Cardiac fibroblast (primary cell): Measurements from ENCODE around the gene SYPL1.
A peak's percentile ranks its signal among the peaks of the same experiment; 100 is the strongest.
"Not testable (repeated sequence)": the region's sequence is repeated elsewhere in the genome, so short reads cannot be mapped to it uniquely, and the experiment has no call there.

Source experiments
- DNase-seq, 2 donors: peaks; one replicate each; pipeline versions ENCODE4 v3.0.0 to v3.0.0-alpha.2; 2010; ENCODE audit warnings: low read depth in 2 of 2
- H3K4me3 ChIP-seq, 2 donors: replicated peaks in 1 of 2; 1 replicate in 1 of 2; 2 replicates in 1 of 2; pipeline ENCODE4 v1.5.1; 2011; ENCODE audit warnings: low read depth in 2 of 2, low read length in 2 of 2, mild to moderate bottlenecking in 2 of 2, moderate library complexity in 1 of 2
- TF ChIP-seq, protein P1 (sequence below): IDR thresholded peaks from one replicate; pipeline ENCODE4 v1.5.1; 2011; ENCODE audit warnings: low read depth, mild to moderate bottlenecking, low read length, inconsistent platforms

SYPL1 gene

DNA sequence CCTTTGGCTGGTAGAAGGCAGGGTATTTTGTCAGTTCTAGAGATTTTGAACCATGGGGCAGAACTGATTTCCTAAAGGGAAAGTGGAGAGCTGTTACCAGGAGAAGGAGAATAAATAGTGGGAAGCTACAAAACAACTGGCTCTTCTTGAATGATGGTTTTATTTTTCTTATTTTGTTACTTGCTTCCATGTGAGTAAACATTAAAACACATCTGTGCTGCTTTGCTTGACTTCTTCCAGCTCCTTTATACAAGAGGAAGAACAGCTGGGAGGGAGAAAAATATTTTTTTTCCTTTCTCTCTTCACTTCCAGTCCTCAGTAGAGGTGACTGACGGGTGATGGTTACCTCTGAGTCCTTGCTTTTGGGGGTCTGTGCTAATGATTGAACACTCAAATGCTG, 30.0 kb upstream of the SYPL1 start:
- H3K4me3 ChIP-seq: no peak overlapping the region
- TF ChIP-seq, protein P1, sequence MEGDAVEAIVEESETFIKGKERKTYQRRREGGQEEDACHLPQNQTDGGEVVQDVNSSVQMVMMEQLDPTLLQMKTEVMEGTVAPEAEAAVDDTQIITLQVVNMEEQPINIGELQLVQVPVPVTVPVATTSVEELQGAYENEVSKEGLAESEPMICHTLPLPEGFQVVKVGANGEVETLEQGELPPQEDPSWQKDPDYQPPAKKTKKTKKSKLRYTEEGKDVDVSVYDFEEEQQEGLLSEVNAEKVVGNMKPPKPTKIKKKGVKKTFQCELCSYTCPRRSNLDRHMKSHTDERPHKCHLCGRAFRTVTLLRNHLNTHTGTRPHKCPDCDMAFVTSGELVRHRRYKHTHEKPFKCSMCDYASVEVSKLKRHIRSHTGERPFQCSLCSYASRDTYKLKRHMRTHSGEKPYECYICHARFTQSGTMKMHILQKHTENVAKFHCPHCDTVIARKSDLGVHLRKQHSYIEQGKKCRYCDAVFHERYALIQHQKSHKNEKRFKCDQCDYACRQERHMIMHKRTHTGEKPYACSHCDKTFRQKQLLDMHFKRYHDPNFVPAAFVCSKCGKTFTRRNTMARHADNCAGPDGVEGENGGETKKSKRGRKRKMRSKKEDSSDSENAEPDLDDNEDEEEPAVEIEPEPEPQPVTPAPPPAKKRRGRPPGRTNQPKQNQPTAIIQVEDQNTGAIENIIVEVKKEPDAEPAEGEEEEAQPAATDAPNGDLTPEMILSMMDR: no peak

DNA sequence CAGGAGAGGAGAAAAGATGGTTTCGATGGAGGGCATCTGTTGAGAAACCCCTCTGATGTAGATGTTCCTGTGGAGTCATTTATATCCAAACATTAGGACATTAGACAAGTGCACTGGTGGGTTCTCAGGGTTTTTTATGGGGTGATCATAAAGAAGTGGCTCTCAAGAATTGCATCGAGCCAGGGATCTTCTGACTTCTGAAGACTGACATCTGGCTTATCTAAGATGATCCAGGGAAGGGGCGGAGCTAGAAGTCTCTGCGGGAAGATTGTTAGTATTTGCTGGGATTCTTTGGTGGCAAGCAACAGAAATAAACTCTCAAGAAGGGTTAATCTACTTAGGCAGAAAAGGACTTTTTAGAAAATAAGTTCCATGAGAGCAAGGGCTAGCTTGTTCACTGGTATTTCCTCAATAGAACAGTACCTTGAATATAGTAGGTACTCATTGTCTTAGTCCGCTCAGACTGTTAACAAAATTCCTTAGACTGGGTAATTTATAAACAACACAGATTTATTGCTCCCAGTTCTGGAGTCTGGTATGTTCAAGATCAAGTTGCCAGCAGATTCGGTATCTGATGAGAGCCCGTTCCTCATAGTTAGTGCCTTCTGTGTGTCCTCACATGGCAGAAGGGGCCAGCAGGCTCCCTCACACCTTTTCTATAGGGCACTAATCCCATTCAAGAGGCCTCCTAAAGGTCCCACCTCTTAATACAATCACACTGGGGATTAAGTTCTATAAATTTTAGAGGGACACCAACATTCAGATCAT, 28.5 kb upstream of the SYPL1 start:
- no peak for DNase-seq
- H3K4me3 ChIP-seq: no peak overlapping the region
- TF ChIP-seq, protein P1: no peak

More for the DNA sequence above, 30.0 kb upstream of the SYPL1 start:
- DNase-seq: no peak

DNA sequence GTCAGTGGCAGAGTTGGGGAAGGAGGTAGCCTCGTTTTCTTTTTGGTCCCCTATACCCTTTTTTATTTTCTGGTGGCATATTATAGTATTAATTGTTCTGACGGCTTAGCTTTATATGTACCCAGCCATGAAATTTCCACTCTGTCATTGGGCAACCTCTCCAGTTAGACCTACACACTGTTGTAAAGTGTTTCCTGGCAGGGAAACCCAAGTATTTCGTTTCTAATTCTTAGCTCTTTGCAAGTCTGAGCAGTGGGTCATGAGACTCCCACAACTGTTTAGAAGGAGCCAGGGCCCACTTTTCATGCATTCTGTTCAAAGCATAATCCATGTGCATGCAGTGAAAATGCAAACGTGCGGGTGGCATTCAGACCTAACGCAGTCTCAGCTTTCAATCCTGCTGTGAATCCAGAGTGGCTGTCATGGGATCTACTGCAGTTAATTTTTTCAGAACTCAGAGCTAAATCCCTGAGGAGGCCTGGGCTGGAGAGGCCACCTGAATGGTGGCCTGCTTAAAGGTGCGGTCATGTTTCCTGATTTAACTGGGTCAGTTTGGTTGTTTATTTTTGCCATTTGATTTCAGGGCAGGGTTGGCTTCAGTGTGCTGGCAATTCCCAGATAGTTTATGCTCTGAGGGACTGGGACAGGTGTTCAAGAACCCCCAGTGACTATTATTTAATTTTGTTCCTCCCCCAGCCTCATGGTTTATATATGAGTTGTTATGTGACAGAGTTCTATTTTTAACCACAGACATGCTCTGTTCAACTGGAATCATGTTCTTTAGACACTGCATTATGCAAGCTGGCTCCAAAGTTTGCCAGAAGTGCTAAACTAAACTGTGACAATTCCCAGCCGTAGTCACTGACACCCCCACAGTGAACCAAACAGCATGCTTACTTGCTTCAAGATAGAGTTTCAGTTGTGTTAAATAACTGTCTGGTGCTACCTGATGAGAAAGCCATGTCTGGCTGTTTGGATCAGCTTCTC, 27.4 kb upstream of the SYPL1 start:
- TF ChIP-seq, protein P1: no peak
- DNase-seq: peak; percentile 22 to 55
- H3K4me3 ChIP-seq: no peak overlapping the region

DNA sequence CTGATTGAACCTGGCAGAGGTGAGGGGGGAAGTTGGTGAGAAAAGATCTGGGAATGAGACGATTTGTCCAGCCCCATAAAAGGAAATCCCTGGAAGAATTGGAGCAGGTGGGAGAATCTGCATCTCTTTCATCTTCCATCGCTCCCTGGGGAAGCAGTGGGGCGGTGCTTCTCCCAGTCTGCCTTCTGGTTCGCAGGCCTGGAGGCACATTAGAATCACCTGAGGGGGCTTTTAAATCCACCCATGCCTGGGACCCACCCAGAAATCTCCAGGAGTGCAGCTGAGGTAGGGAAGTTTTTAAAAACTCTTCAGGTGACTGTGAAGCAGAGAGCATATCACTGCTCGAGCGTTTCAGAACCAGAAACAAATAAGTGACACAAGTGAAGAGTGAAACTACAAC, 26.7 kb upstream of the SYPL1 start:
- TF ChIP-seq, protein P1: no peak
- no peak overlapping the region for H3K4me3 ChIP-seq
- DNase-seq: no peak

DNA sequence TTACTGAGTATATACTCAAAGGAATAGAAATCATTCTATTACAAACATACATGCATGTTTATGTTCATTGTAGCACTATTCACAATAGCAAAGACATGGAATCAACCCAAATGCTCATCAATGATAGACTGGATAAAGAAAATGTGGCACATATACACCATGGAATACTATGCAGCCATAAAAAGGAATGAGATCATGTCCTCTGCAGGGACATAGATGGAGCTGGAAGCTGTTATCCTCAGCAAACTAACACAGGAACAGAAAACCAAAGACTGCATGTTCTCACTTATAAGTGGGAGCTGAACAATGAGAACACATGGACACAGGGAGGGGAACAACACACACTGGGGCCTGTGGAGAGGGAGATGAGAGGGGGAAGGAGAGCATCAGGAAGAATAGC, 26.1 kb upstream of the SYPL1 start:
- not testable (repeated sequence) for H3K4me3 ChIP-seq, DNase-seq

DNA sequence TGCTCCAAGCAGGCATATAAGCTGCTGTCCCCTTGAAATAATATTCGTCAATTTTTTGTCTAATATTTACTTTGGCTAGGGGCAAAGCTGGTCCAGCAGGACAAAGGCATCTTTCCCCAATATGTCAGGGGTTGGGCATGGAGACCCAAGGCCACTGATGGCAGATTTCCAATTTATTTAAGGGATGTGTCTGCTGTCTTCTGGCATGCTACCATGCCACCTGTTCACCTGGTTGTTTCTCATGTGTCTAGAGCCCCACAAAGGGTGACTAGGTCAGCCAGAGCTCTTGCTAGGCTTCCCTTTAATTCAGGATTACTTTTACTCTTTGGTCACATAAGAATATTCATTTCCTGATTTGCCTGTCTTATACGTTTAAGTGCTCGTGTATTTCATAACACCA, 22.1 kb upstream of the SYPL1 start:
- no peak overlapping the region for H3K4me3 ChIP-seq
- TF ChIP-seq, protein P1: no peak
- no peak for DNase-seq

DNA sequence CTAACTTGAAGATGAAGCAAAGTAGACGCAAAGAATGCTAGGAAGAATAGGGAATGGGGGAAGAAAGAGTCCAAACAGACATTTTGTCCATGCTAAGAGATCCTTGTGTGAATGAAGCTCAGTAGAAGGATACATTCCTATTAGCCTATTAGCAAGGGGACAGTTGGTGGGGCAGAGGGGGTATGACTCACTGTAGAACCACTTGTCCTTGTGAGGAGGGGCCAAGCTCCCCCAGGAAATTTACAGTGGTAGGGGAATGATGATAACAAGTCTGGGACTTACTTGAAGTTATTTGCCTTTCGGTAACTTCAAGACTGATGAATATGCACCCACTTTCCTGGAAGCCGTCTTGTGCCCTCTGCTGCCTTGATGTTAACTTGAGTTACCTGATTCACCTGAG, 17.2 kb upstream of the SYPL1 start:
- no peak for DNase-seq
- H3K4me3 ChIP-seq: no peak overlapping the region

More for the DNA sequence above, 17.2 kb upstream of the SYPL1 start:
- TF ChIP-seq, protein P1: no peak
